Peyer's patch (tissue), 4 donors: ENCODE results near the gene DDOST. TPM values are rescaled to one million over a fixed set of nuclear protein-coding genes. Genes with fewer than 3 reads are reported as not detected.

Source experiments
- DNase-seq, 3 donors: peaks; one replicate each; pipeline ENCODE4 v3.0.0-alpha.2; 2017 to 2019
- H3K27ac ChIP-seq, 4 donors: fragments of 200-600 bp; sonication (generic); one replicate each; pipeline ENCODE4 v1.5.1; 2016 to 2019
- H3K27me3 ChIP-seq, 2 donors: fragments of 200-600 bp; sonication (generic); one replicate each; pipeline ENCODE4 v1.5.1; 2019
- H3K36me3 ChIP-seq, 3 donors: fragments of 200-600 bp; sonication (generic); one replicate each; pipeline ENCODE4 v1.5.1; 2016 to 2019
- H3K4me1 ChIP-seq, 4 donors: fragments of 200-600 bp; sonication (generic); one replicate each; pipeline ENCODE4 v1.5.1; 2016 to 2019
- H3K4me3 ChIP-seq, 4 donors: fragments of 200-600 bp; sonication (generic); 1 replicate in 3 of 4; 2 replicates in 1 of 4; pipeline ENCODE4 v1.5.1; 2016 to 2019; ENCODE audit warnings: mild to moderate bottlenecking in 1 of 4
- H3K9me3 ChIP-seq, 4 donors: fragments of 200-600 bp; sonication (generic); one replicate each; pipeline ENCODE4 v1.5.1; 2016 to 2019; ENCODE audit warnings: mild to moderate bottlenecking in 1 of 4
- CTCF ChIP-seq, 6 experiments: fragments of 450-650 bp in 4 of 6; fragments of 200-600 bp in 2 of 6; sonication (generic) in 1 of 6; IDR thresholded peaks; one replicate each; pipeline ENCODE4 v1.5.1; 2017 to 2019; ENCODE audit warnings: antibody characterized with exemption in 6 of 6, mild to moderate bottlenecking in 3 of 6, moderate library complexity in 1 of 6
- POLR2A ChIP-seq, 2 donors: fragments of 450-650 bp; IDR thresholded peaks; one replicate each; pipeline ENCODE4 v1.5.1; 2017; ENCODE audit warnings: antibody characterized with exemption in 2 of 2, mild to moderate bottlenecking in 2 of 2, moderate library complexity in 2 of 2
- total RNA-seq, 4 donors: library from RNA; depleted of rRNA; stranded (reverse); fragments of >200 nt; gene quantifications; one replicate each; pipeline ENCODE4 v1.1.0, GENCODE V29; 2016

DDOST gene
- total RNA-seq, 4 donors from 2014 or later: 44.6 to 145 (median 126) TPM

DNA sequence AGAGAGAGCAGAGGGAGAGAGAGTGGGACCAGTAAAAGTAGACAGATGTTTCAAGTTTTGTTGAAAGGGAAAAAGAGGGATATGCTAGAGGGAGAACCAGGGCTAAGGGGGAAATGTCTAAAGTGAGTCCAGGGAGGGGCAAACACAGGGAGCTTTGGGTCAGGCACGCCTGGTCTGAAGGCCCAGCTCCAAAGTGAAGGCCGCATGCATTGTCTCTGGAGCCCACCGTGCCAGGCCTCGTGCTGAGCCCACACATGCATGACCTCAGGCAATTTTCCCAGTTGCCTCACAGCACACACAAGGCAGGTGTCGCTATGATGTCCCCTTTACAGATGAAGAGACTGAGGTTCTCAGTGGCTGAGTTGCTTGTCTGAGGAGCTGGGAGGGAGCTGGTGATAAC lies 40.7 kb upstream of the DDOST start:
- Histone ChIP-seq H3K4me3 (no peak overlapping the region), H3K36me3 (no peaks in the 10 kb centered on the region), H3K27ac (peak overlapping the region in 1 of 4 donors; percentile 39), H3K4me1 (peaks cover 0 to 8% (median 0%) of the 10 kb centered on the region in 4 donors), H3K9me3 (no peaks in the 10 kb centered on the region), H3K27me3 (no peaks in the 10 kb centered on the region)
- no peak for DNase-seq
- no peak for TF ChIP-seq CTCF (IDR thresholded peaks at IDR 0.05)
- no peak for TF ChIP-seq POLR2A (IDR thresholded peaks at IDR 0.05)

DNA sequence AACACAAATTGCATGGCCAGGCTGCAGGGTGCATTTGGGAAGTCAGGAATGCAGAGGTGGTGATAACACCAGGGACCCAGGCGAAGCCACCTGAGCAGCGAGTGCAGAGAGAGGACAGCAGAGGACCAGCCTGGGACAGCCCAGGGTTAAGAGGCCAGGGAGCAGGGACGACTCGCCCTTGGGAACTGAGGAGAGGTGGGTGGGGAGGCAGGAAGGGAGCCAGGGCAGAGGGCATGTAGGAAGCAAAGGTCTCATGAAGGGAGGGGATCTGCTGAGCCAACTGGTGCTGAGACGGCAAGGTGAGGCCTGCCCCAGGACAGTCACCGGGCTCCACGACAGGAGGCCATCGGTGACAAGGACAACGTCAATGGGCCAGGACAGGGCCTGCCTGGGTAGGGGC lies 40.3 kb upstream of the DDOST start:
- peak in 2 of 3 donors; percentile 72 to 76 for DNase-seq
- no peaks in the 10 kb centered on the region for H3K36me3 ChIP-seq
- no peaks in the 10 kb centered on the region for H3K27me3 ChIP-seq
- H3K27ac ChIP-seq: peak overlapping the region in 1 of 4 donors; percentile 39
- H3K9me3 ChIP-seq: no peaks in the 10 kb centered on the region
- H3K4me3 ChIP-seq: no peak overlapping the region
- TF ChIP-seq CTCF (IDR thresholded peaks at IDR 0.05): no peak
- TF ChIP-seq POLR2A (IDR thresholded peaks at IDR 0.05): no peak
- peaks cover 0 to 9% (median 0%) of the 10 kb centered on the region in 4 donors for H3K4me1 ChIP-seq

GRCh38 chr1:20700636-20701215 lies 39.6 kb upstream of the DDOST start:
- H3K4me3 ChIP-seq: no peak overlapping the region
- no peak overlapping the region for H3K27ac ChIP-seq
- H3K9me3 ChIP-seq: no peaks in the 10 kb centered on the region
- no peak for TF ChIP-seq CTCF (IDR thresholded peaks at IDR 0.05)
- no peak for TF ChIP-seq POLR2A (IDR thresholded peaks at IDR 0.05)
- H3K36me3 ChIP-seq: no peaks in the 10 kb centered on the region
- no peaks in the 10 kb centered on the region for H3K27me3 ChIP-seq
- H3K4me1 ChIP-seq: peaks cover 0 to 9% (median 1%) of the 10 kb centered on the region in 4 donors
- no peak for DNase-seq

- Histone ChIP-seq H3K36me3 (no peaks in the 10 kb centered on the region), H3K4me1 (peaks cover 0 to 9% (median 1%) of the 10 kb centered on the region in 4 donors), H3K4me3 (no peak overlapping the region), H3K27ac (no peak overlapping the region), H3K9me3 (no peaks in the 10 kb centered on the region), H3K27me3 (no peaks in the 10 kb centered on the region)
- peak in 1 of 3 donors; percentile 38 for DNase-seq
- TF ChIP-seq CTCF (IDR thresholded peaks at IDR 0.05): no peak
- no peak for TF ChIP-seq POLR2A (IDR thresholded peaks at IDR 0.05)
Measured at GRCh38 chr1:20699558-20699957, 38.4 kb upstream of the DDOST start.

DNA sequence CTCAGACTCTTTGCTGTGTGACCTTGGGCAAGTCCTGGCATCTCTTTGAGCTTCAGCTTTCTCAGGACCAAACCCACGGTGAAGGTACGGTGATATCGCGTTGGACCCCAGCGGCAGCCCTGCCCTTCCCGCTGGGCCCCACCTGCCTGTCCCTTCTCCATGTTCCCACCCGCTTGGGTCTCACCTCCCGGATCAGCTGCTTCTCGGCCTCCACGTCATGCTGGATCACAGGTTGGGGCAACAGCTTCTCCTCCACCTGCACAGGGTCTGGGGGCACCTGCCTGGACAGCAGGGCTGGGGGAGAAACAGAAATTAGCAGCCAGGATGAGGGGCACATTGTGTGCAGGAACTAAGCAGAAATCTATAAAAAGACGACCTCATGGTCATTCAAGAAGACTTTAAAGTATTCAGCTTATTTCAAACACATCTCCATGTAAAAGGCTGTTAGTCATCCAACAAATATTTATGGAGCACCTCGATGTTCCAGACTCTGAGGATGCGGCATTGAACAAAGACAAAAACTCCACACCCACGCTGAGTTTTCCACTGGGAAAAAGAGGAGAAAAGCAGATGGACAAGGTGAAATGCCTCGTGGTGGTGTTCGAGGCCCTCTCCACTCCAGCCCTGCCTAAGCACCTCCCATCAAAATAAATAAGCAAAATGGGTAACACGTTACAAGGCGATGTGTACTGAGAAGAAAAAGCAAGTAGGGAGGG lies 37.2 kb upstream of the DDOST start:
- Histone ChIP-seq H3K4me1 (peaks cover 0 to 9% (median 1%) of the 10 kb centered on the region in 4 donors), H3K9me3 (no peaks in the 10 kb centered on the region), H3K36me3 (no peaks in the 10 kb centered on the region), H3K27ac (no peak overlapping the region), H3K27me3 (no peaks in the 10 kb centered on the region), H3K4me3 (no peak overlapping the region)
- no peak for TF ChIP-seq POLR2A (IDR thresholded peaks at IDR 0.05)
- TF ChIP-seq CTCF (IDR thresholded peaks at IDR 0.05): no peak
- no peak for DNase-seq
